Right lobe of liver (tissue), 4 donors: ENCODE results near the gene ABCC3.

Experiments
- POLR2A ChIP-seq: fragments of 450-650 bp; IDR thresholded peaks from one replicate; pipeline ENCODE4 v1.6.1; 2017; ENCODE audit warnings: antibody characterized with exemption, mild to moderate bottlenecking
- TF ChIP-seq, protein P1 (sequence below), 4 donors: fragments of 200-600 bp in 3 of 4; fragments of 450-650 bp in 1 of 4; IDR thresholded peaks; one replicate each; pipeline versions ENCODE4 v1.5.1 to v1.8.0; 2016 to 2022; ENCODE audit warnings: antibody characterized with exemption in 4 of 4, mild to moderate bottlenecking in 2 of 4
- donor health status: DM: no; HTN: no; CAD: no.
- donor health status: DM: no; HTN: no; CAD: no.
- donor health status: DM: no; HTN: yes; CAD: no.

- TF ChIP-seq, protein P1, sequence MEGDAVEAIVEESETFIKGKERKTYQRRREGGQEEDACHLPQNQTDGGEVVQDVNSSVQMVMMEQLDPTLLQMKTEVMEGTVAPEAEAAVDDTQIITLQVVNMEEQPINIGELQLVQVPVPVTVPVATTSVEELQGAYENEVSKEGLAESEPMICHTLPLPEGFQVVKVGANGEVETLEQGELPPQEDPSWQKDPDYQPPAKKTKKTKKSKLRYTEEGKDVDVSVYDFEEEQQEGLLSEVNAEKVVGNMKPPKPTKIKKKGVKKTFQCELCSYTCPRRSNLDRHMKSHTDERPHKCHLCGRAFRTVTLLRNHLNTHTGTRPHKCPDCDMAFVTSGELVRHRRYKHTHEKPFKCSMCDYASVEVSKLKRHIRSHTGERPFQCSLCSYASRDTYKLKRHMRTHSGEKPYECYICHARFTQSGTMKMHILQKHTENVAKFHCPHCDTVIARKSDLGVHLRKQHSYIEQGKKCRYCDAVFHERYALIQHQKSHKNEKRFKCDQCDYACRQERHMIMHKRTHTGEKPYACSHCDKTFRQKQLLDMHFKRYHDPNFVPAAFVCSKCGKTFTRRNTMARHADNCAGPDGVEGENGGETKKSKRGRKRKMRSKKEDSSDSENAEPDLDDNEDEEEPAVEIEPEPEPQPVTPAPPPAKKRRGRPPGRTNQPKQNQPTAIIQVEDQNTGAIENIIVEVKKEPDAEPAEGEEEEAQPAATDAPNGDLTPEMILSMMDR (IDR thresholded peaks at IDR 0.05), result no peak
- TF ChIP-seq POLR2A, result no peak
These were observed 18.9 kb upstream of the ABCC3 start for GRCh38 chr17:50615828-50616227.
